IPS-11a (cell line): ENCODE data around the gene KLF13.
"Not testable (repeated sequence)": the region's sequence is repeated elsewhere in the genome, so short reads cannot be mapped to it uniquely, and the experiment has no call there.

Source experiments
- H3K4me3 ChIP-seq: one replicate; pipeline ENCODE4 v1.5.1; 2013; ENCODE audit warnings: low read depth, low read length, control low read depth

KLF13 gene

DNA sequence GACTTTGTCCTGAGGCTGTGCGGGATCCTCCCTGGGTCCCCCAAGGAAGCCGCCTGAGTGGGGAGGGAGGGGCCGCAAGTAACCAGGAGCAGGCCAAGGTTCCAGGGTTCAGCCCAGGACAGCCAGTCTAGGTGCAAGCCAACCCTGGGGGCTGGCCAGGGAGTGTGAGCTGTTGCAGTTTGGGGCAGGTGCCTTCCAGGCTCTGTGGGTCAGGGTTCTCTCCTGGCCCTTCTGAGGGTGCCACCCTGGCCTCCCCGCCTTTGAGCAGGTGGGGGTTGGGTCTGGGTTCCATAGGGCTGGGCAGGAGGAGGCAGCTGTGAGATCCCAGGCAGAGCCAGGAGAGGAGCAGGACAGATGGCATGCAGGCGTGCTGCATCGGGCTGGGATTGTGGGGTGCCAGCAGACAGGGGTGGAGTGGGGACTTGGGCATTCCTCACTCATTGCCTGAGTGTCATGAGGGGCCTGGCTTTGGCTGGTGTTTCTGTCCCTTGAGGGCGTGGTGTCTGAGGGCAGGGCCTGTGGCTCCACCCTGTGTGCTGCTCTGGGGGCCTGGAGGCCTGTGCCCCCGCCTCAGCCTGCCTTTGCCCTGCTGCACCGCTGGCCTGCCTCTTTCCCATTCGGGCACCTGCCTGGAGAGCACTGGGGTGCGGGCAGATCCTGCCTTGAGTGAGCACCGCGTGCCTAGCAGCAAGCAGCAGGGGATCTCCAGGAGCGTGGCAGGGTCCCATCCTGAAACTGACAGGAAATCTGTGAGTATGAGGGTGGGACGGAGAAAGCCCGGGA is 18.4 kb downstream of the KLF13 start:
- no peak overlapping the region for H3K4me3 ChIP-seq

- no peak overlapping the region for H3K4me3 ChIP-seq
These were observed 19.2 kb downstream of the KLF13 start for GRCh38 chr15:31345606-31346366.

GRCh38 chr15:31346367-31347066 is 19.9 kb downstream of the KLF13 start:
- H3K4me3 ChIP-seq = no peak overlapping the region

- H3K4me3 ChIP-seq = no peak overlapping the region
These were observed 20.7 kb downstream of the KLF13 start for GRCh38 chr15:31347067-31347975.

DNA sequence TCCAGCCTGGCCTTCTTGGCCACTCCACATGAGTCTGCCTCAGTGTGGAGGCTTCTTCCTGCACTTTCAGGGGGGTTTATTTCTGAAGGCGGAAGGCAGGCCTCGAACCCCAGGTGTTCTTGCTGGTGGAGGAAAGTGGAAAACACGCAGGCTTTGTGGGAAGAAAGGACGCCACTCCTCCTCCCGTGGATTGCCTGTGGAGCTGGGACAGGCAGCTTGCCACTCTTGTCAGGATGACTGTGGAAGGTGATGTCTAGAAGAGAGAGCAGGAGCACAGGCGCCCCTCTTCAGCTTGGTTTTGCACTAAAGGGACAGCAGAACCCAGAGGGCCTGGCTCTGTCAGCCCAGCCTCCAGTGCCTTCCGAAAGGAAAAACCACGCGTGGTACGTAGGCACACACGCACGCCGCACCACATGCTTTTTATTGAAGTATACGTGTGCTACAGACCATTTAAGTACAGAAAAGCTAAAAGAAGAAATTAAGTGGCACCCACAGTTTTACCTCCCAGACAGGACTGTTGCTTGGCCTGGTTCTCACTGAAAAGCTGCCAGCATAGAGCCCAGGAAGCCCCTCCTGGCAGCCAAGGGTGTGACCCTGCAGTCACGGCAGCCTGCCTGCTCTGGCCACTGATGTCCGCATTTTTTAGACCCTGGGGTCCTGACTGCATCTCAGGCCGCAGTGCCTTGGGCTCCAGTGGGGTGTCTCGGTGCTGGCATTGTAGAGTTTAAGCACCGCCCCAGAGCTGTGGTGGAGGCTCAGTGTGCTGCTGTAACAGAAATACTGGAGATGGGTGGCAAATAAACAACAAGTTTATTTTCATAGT is 21.6 kb downstream of the KLF13 start:
- no peak overlapping the region for H3K4me3 ChIP-seq

GRCh38 chr15:31349233-31350141 is 22.9 kb downstream of the KLF13 start:
- no peak overlapping the region for H3K4me3 ChIP-seq

DNA sequence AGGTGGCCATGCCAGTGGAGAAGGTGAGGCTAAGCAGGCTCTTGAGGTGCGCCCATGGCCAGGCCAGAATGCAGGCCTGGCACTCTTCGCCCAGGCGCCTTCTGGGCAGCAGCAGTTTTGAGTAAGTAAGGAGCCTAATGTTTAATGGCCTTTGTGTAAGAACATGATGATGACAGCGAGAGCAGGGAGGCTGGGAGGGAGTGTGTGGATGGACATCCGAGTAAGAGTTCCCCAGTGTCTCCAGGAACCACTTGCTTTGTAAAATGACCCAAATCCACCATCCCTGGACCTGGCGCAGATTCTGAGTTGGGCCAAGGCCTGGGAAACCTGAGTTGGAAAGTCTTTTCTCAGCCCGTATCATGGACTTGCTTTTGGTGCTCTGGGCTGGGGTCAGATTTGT is 24.1 kb downstream of the KLF13 start:
- no peak overlapping the region for H3K4me3 ChIP-seq

DNA sequence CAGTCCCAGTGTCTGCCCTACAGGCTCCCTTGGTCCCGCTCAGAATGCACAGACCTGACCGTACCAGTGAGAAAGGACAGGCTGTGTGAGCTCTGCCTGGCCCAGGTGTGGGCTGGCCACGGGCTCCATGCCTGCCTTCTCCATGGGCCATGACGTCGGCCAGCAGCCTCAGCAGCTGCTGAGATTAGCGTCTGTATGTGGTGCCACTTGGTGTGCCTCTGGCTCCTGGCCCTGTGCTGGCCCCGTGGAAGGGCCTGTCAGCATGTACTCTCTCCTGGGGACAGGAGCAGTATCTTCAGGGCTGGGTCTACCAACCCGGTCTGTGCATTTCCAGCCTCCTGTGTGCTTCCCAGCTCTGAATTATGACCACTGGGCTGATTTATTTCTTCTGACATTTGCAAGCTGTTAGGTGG is 25.7 kb downstream of the KLF13 start:
- H3K4me3 ChIP-seq = no peak overlapping the region

- H3K4me3 ChIP-seq = no peak overlapping the region
These were observed 26.5 kb downstream of the KLF13 start for GRCh38 chr15:31352911-31353811.

- no peak overlapping the region for H3K4me3 ChIP-seq
These were observed 27.3 kb downstream of the KLF13 start for GRCh38 chr15:31353931-31354330.

GRCh38 chr15:31356097-31356496 is 29.5 kb downstream of the KLF13 start:
- not testable (repeated sequence) for H3K4me3 ChIP-seq

GRCh38 chr15:31357148-31357547 is 30.5 kb downstream of the KLF13 start:
- H3K4me3 ChIP-seq = no peak overlapping the region

- no peak overlapping the region for H3K4me3 ChIP-seq
These were observed 31.5 kb downstream of the KLF13 start for GRCh38 chr15:31358163-31358562.

GRCh38 chr15:31358957-31359701 is 32.5 kb downstream of the KLF13 start:
- H3K4me3 ChIP-seq = no peak overlapping the region

- no peak overlapping the region for H3K4me3 ChIP-seq
These were observed 33.1 kb downstream of the KLF13 start for GRCh38 chr15:31359702-31360111.

DNA sequence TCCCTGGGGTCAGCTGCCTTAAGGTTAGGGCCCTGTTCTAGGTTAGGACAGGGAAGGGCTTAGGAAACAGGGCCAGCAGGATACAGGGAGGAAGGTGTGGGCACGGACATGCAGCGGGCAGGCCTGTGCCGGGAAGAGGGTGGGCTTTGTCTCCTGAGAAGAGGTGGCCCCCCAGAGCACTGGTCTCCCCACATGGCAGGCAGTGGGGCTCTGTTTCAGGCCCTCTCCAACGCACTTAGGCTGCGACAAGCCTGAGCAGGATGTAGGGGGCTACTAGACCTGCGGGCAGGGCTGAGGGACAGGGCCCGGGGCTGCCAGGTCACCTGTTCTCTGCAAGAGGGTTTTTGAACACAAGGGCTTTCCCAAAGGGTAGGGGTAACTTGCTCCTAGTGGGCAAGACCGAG is 33.5 kb downstream of the KLF13 start:
- no peak overlapping the region for H3K4me3 ChIP-seq
